ENCODE measurements around the gene DNAJB9.

- TF ChIP-seq CREB1 (IDR thresholded peaks at IDR 0.05; ENCODE audit: low read depth) (no peak), TAF1 (IDR thresholded peaks at IDR 0.05; ENCODE audit: low read depth) (no peak), NFIC (IDR thresholded peaks at IDR 0.05) (no peak), EP300 (IDR thresholded peaks at IDR 0.05; ENCODE audit: borderline replicate concordance) (no peak), FOXM1 (IDR thresholded peaks at IDR 0.05; ENCODE audit: borderline replicate concordance, low read depth) (no peak), TEAD4 (IDR thresholded peaks at IDR 0.05) (no peak), YY1 (IDR thresholded peaks at IDR 0.05; ENCODE audit: low read depth) (no peak), CEBPB (IDR thresholded peaks at IDR 0.05) (no peak), TCF12 (IDR thresholded peaks at IDR 0.05; ENCODE audit: low read depth) (no peak), USF1 (IDR thresholded peaks at IDR 0.05) (no peak), REST (IDR thresholded peaks at IDR 0.05; ENCODE audit: low read depth) (no peak), MAX (IDR thresholded peaks at IDR 0.05) (no peak), EGR1 (IDR thresholded peaks at IDR 0.05) (no peak)
Observed at GRCh38 chr7:108557617-108558016, 12.1 kb upstream of the DNAJB9 start.
